ENCODE measurements around the gene RENBP. TPM values are rescaled to one million over a fixed set of nuclear protein-coding genes. Genes with fewer than 3 reads are reported as not detected.

RENBP gene
- total and polyA plus RNA-seq, 8 donors, result 0.43 to 7.5 (median 2.4) TPM

DNA sequence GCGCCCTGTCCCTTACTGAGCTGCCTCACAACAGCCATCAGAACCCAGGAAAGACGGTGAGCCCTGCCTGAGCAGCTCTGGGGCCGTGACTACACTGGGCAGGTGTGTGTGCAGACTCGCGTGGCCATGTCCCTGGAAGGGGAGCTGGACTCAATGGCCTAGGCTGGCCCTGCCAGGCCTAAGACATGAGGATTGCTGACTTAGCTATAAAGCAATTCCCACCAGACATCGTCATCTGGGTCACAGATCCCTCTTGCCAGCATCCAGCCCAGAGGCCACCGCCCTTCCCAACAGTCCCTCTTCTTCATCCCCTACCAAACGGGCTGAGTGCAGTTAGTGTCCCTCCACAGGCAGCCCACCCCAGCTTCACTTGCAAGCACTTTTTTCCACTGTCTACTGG lies 13.3 kb downstream of the RENBP start:
- intact Hi-C loops (cut with DNase I), result loop anchor here in 1 of 3 donors (10.0 kb wide), 1 partner anchor 56 kb away; no protein-coding TSS in a partner anchor
- WGBS, 2 donors, result 91 to 92% methylated on average over 8 of the region's 8 CpGs
- Histone ChIP-seq H3K4me1 (peaks cover 0 to 13% (median 9%) of the 10 kb centered on the region in 3 donors), H3K36me3 (no peaks in the 10 kb centered on the region), H3K9me3 (no peaks in the 10 kb centered on the region), H3K27me3 (no peaks in the 10 kb centered on the region), H3K4me3 (no peak overlapping the region), H3K27ac (no peak overlapping the region)
- TF ChIP-seq, protein P1, sequence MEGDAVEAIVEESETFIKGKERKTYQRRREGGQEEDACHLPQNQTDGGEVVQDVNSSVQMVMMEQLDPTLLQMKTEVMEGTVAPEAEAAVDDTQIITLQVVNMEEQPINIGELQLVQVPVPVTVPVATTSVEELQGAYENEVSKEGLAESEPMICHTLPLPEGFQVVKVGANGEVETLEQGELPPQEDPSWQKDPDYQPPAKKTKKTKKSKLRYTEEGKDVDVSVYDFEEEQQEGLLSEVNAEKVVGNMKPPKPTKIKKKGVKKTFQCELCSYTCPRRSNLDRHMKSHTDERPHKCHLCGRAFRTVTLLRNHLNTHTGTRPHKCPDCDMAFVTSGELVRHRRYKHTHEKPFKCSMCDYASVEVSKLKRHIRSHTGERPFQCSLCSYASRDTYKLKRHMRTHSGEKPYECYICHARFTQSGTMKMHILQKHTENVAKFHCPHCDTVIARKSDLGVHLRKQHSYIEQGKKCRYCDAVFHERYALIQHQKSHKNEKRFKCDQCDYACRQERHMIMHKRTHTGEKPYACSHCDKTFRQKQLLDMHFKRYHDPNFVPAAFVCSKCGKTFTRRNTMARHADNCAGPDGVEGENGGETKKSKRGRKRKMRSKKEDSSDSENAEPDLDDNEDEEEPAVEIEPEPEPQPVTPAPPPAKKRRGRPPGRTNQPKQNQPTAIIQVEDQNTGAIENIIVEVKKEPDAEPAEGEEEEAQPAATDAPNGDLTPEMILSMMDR (IDR thresholded peaks at IDR 0.05), result no peak
- peak in 1 of 6 donors; percentile 51 for DNase-seq
- ATAC-seq, result no peak
- no peak for FAIRE-seq

DNA sequence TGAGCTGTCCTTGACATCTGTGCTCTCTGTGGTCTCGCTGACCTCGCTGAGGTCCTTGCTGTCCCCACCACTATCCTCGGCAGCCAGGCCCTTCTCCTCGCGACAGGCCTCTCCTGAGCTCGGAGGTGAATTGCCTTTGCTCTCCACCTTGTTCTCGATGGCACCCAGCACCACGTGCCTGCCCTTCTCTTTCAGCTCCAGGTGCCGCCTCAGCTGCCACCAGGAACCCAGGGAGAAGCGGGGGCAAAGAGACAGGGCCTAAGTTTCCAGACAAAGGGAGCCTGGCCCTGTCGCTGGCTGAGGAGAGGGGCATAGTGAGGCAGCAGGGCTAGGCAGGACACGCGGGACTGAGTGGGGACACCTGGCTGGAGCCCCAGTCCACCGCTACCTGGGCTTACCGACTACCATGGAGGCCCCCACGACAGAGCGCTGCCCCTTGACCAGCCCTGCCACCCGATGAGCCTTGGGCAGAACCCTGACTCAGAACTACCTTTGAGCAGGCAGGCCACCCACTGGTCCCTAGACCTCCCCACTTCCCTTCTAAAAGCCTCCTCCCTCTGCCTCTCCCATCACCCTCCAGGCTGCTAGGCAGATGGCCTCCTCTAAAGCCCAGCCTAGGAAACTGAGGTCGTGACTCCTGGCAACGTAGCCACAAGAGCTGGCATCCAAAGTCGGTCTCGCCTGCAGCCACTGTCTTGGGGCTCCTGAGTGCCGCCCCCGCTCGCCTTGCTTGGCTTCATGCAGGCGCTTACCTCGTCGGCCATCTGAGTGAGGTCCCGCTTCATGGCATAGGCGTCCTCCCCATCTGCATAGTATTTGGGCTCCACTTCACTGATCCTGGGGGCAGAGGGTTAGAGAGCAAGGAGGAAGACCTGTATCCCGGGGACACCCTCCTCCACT lies 14.2 kb downstream of the RENBP start:
- Histone ChIP-seq H3K4me3 (no peak overlapping the region), H3K27me3 (no peaks in the 10 kb centered on the region), H3K27ac (no peak overlapping the region), H3K9me3 (no peaks in the 10 kb centered on the region), H3K36me3 (no peaks in the 10 kb centered on the region), H3K4me1 (peaks cover 0 to 13% (median 9%) of the 10 kb centered on the region in 3 donors)
- 87 to 88% methylated on average over 31 of the region's 31 CpGs for WGBS, 2 donors
- TF ChIP-seq, protein P1 (IDR thresholded peaks at IDR 0.05), result no peak
- ATAC-seq (no peak), FAIRE-seq (no peak), DNase-seq (peak in 1 of 6 donors; percentile 69)
- intact Hi-C loops (cut with DNase I), result loop anchor here in 1 of 3 donors (10.0 kb wide), 1 partner anchor 55 kb away; no protein-coding TSS in a partner anchor

DNA sequence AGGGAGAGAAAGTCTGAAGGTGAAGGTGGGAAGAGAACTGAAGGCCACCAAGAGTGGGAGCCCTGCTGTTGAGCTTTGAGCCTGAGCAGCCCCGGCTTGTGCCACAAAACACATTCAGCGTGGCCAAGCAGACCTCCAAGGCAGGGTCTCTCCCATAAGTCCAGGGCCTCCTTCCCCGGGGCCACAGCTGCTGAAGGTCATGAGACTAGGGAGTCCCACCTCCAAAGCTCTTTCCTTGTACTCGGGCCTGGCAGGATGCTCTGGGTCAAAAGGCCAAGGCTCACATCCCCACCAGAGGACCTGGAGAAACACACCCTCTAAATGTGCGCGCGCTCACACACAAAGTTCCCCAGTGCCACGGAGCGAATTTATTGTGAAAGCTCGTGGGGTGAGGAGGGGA lies 14.9 kb downstream of the RENBP start:
- no peak for FAIRE-seq
- ATAC-seq, result no peak
- Histone ChIP-seq H3K27me3 (no peaks in the 10 kb centered on the region), H3K36me3 (no peaks in the 10 kb centered on the region), H3K27ac (no peak overlapping the region), H3K9me3 (no peaks in the 10 kb centered on the region), H3K4me3 (no peak overlapping the region), H3K4me1 (peaks cover 0 to 13% (median 9%) of the 10 kb centered on the region in 3 donors)
- WGBS, 2 donors, result 83 to 85% methylated on average over 10 of the region's 10 CpGs
- intact Hi-C loops (cut with DNase I), result no loop called here
- TF ChIP-seq, protein P1 (IDR thresholded peaks at IDR 0.05), result no peak
- DNase-seq, result peak in 1 of 6 donors; percentile 48

DNA sequence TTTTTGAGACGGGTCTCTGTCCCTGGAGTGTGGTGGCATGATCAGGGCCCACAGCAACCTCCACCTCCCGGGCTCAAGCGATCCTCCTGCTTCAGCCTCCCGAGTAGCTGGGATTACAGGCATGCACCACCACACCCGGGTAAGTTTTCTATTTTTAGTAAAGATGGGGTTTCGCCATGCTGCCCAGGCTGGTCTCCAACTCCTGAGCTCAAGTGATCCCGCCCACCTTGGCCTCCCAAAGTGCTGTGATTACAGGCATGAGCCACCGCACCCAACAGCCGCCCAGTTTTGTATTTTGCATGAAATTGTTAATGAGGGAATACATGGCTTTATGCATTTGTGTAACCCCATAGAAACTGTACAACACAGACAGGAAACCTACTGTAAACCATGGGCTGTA lies 15.6 kb downstream of the RENBP start:
- TF ChIP-seq, protein P1 (IDR thresholded peaks at IDR 0.05), result no peak
- peaks cover 0 to 13% (median 9%) of the 10 kb centered on the region in 3 donors for H3K4me1 ChIP-seq
- WGBS, 2 donors, result 25 to 50% methylated on average over 9 of the region's 9 CpGs
- no peaks in the 10 kb centered on the region for H3K27me3 ChIP-seq
- FAIRE-seq (no peak), ATAC-seq (no peak), DNase-seq (peak in 1 of 6 donors; percentile 34)
- H3K36me3 ChIP-seq, result no peaks in the 10 kb centered on the region
- H3K4me3 ChIP-seq, result peak overlapping the region in 1 of 4 donors; percentile 15
- H3K9me3 ChIP-seq, result no peaks in the 10 kb centered on the region
- H3K27ac ChIP-seq, result peak overlapping the region in 3 of 4 donors; percentile 13 to 90 (median 49)
- intact Hi-C loops (cut with DNase I), result no loop called here

All from pancreas (tissue), 10 donors.